ENCODE results near the gene GALNT14.

GALNT14 gene

GRCh38 chr2:31139671-31140070 is 1.4 kb upstream of the GALNT14 start:
- no peaks in the 10 kb centered on the region for H3K27me3 ChIP-seq (replicated peaks; ENCODE audit: insufficient read depth, low read length)
- no peaks in the 10 kb centered on the region for H3K36me3 ChIP-seq (replicated peaks; ENCODE audit: insufficient read depth, low read length)
- no peaks in the 10 kb centered on the region for H4K20me1 ChIP-seq (ENCODE audit: insufficient read depth, low read length)
- no peaks in the 10 kb centered on the region for H3K9me3 ChIP-seq (replicated peaks; ENCODE audit: insufficient read depth, low read length)
- H3K4me3 ChIP-seq (ENCODE audit: low read length) = no peak overlapping the region
- H3K27ac ChIP-seq (ENCODE audit: low read length) = no peak overlapping the region
- H3K9me2 ChIP-seq (replicated peaks; ENCODE audit: insufficient read depth, low read length) = no peaks in the 10 kb centered on the region
- H3K4me2 ChIP-seq (ENCODE audit: low read depth, low read length) = no peak overlapping the region
- H3F3A ChIP-seq (ENCODE audit: insufficient read depth, low read length) = 0 out of 2 replicates have a peak, but pooled peaks cover 5% of the 10 kb centered on the region
- H2AFZ ChIP-seq (ENCODE audit: low read length) = no peak overlapping the region
- H3K4me1 ChIP-seq (ENCODE audit: low read length) = peaks cover 4% of the 10 kb centered on the region; the same call in 1 of the 2 replicates
- H3K9ac ChIP-seq (ENCODE audit: low read length) = no peak overlapping the region
- TF ChIP-seq CTCF (IDR thresholded peaks at IDR 0.05; ENCODE audit: low read length) (no peak), EZH2 (optimal IDR thresholded peaks at IDR 0.05; ENCODE audit: low read depth, low read length) (no peak), EZH2phosphoT487 (IDR thresholded peaks at IDR 0.05; ENCODE audit: low read length) (no peak)
- peaks cover 24% of the 10 kb centered on the region for H3K79me2 ChIP-seq (ENCODE audit: low read length)
- no peak for DNase-seq

- Histone ChIP-seq H3K27me3 (replicated peaks; ENCODE audit: insufficient read depth, low read length) (no peaks in the 10 kb centered on the region), H3K9me2 (replicated peaks; ENCODE audit: insufficient read depth, low read length) (no peaks in the 10 kb centered on the region), H3K9ac (ENCODE audit: low read length) (peak overlapping the region; percentile 72), H3K9me3 (replicated peaks; ENCODE audit: insufficient read depth, low read length) (no peaks in the 10 kb centered on the region), H3K4me2 (ENCODE audit: low read depth, low read length) (peak overlapping the region; percentile 97), H3F3A (ENCODE audit: insufficient read depth, low read length) (0 out of 2 replicates have a peak, but pooled peaks cover 5% of the 10 kb centered on the region), H3K27ac (ENCODE audit: low read length) (no peak overlapping the region; the same call in 1 of the 2 replicates), H3K4me1 (ENCODE audit: low read length) (peaks cover 4% of the 10 kb centered on the region; the same call in 1 of the 2 replicates), H2AFZ (ENCODE audit: low read length) (peak overlapping the region; percentile 99), H4K20me1 (ENCODE audit: insufficient read depth, low read length) (no peaks in the 10 kb centered on the region), H3K79me2 (ENCODE audit: low read length) (peaks cover 36% of the 10 kb centered on the region), H3K4me3 (ENCODE audit: low read length) (peak overlapping the region; percentile 87), H3K36me3 (replicated peaks; ENCODE audit: insufficient read depth, low read length) (no peaks in the 10 kb centered on the region)
- DNase-seq = peak; percentile 26
- TF ChIP-seq EZH2 (optimal IDR thresholded peaks at IDR 0.05; ENCODE audit: low read depth, low read length) (no peak), CTCF (IDR thresholded peaks at IDR 0.05; ENCODE audit: low read length) (no peak), EZH2phosphoT487 (IDR thresholded peaks at IDR 0.05; ENCODE audit: low read length) (no peak)
Observed at GRCh38 chr2:31137211-31138036, 816 bp downstream of the GALNT14 start.

- Histone ChIP-seq H3K4me2 (ENCODE audit: low read depth, low read length) (peak overlapping the region; percentile 97), H3K9ac (ENCODE audit: low read length) (peak overlapping the region; percentile 72; the same call in 1 of the 2 replicates), H3K4me3 (ENCODE audit: low read length) (peak overlapping the region; percentile 87), H3K79me2 (ENCODE audit: low read length) (peaks cover 36% of the 10 kb centered on the region), H2AFZ (ENCODE audit: low read length) (no peak overlapping the region), H3K9me3 (replicated peaks; ENCODE audit: insufficient read depth, low read length) (no peaks in the 10 kb centered on the region), H4K20me1 (ENCODE audit: insufficient read depth, low read length) (no peaks in the 10 kb centered on the region), H3K27me3 (replicated peaks; ENCODE audit: insufficient read depth, low read length) (no peaks in the 10 kb centered on the region), H3K36me3 (replicated peaks; ENCODE audit: insufficient read depth, low read length) (no peaks in the 10 kb centered on the region), H3F3A (ENCODE audit: insufficient read depth, low read length) (0 out of 2 replicates have a peak, but pooled peaks cover 5% of the 10 kb centered on the region), H3K9me2 (replicated peaks; ENCODE audit: insufficient read depth, low read length) (no peaks in the 10 kb centered on the region), H3K4me1 (ENCODE audit: low read length) (peaks cover 4% of the 10 kb centered on the region; the same call in 1 of the 2 replicates), H3K27ac (ENCODE audit: low read length) (no peak overlapping the region)
- TF ChIP-seq EZH2phosphoT487 (IDR thresholded peaks at IDR 0.05; ENCODE audit: low read length) = no peak
- no peak for DNase-seq
Observed at GRCh38 chr2:31136732-31137131, 1.5 kb downstream of the GALNT14 start.
